HepG2 (cell line): ENCODE results near the gene CES2. TPM values are rescaled to one million over a fixed set of nuclear protein-coding genes. Genes with fewer than 3 reads are reported as not detected.

Experiments used
- ATAC-seq: fragments of 200-7000 bp; cut with Tn5 transposase; 3 replicates; pipeline ENCODE4 v1.9.1; 2020; ENCODE audit warnings: mild to moderate bottlenecking, moderate library complexity
- BruUV-seq: library from RNA; stranded (reverse); fragments of 400-500 nt; replicated peaks from 2 replicates; lab custom pipeline; 2021; lab: Mats Ljungman, UMichigan
- CTCF ChIA-PET: fragments of 300-600 bp; formaldehyde crosslinking; extraction: SDS; loops from one replicate; lab custom pipeline; 2021; ENCODE audit warnings: low total read pairs, inconsistent platforms, low intra/inter-chr PET ratio; lab: Yijun Ruan, JAX
- POLR2A ChIA-PET: fragments of 350-600 bp; sonication (Branson Sonifier 250); formaldehyde crosslinking; loops from one replicate; lab custom pipeline; 2020; ENCODE audit warnings: antibody characterized with exemption, inconsistent platforms; lab: Yijun Ruan, JAX
- DNase-seq: peaks from one replicate; pipeline ENCODE4 v3.0.0-alpha.2; 2015; ENCODE audit warnings: low spot score
- FAIRE-seq: peaks from 3 replicates; lab custom pipeline; 2011; peaks lifted over from hg19 to GRCh38; lab: Jason Lieb, UNC
- H2AFZ ChIP-seq: one replicate; pipeline ENCODE4 v1.6.1; 2011; ENCODE audit warnings: low read length, inconsistent platforms
- H3K27ac ChIP-seq: fragments of 300-600 bp; 3 replicates; pipeline ENCODE4 v1.8.0; 2011; ENCODE audit warnings: mixed run types, mild to moderate bottlenecking, mixed read lengths, low read length, inconsistent platforms; ENCODE audit not compliant: insufficient read depth; ENCODE audit errors: extremely low read length
- H3K27me3 ChIP-seq, 2 experiments: fragments of 200-600 bp in 1 of 2; 2 replicates in 1 of 2; 3 replicates in 1 of 2; pipeline versions ENCODE4 v1.6.0 to v1.8.0; 2011; ENCODE audit warnings: low read length in 2 of 2, mild to moderate bottlenecking in 2 of 2, moderate library complexity in 2 of 2, inconsistent platforms in 1 of 2; ENCODE audit not compliant: insufficient read depth in 2 of 2, control insufficient read depth in 1 of 2
- H3K36me3 ChIP-seq, 2 experiments: fragments of 200-600 bp in 1 of 2; replicated peaks in 1 of 2; 2 replicates in 1 of 2; 3 replicates in 1 of 2; pipeline versions ENCODE4 v1.5.1 to v1.8.0; 2011; ENCODE audit warnings: low read length in 2 of 2, inconsistent platforms in 1 of 2; ENCODE audit not compliant: insufficient read depth in 2 of 2, control insufficient read depth in 1 of 2
- H3K4me1 ChIP-seq: 2 replicates; pipeline ENCODE4 v1.5.1; 2012; ENCODE audit warnings: low read length, inconsistent platforms; ENCODE audit not compliant: insufficient read depth
- H3K4me2 ChIP-seq: 2 replicates; pipeline ENCODE4 v1.6.0; 2011; ENCODE audit warnings: low read depth, low read length, inconsistent platforms
- H3K4me3 ChIP-seq, 3 experiments: fragments of 200-600 bp in 1 of 3; sonication (generic), shearing (Covaris generic) in 1 of 3; replicated peaks in 1 of 3; 2 replicates each; pipeline ENCODE4 v1.5.1; 2011 to 2016; ENCODE audit warnings: low read length in 3 of 3, inconsistent platforms in 2 of 3, low read depth in 2 of 3, mild to moderate bottlenecking in 2 of 3, control low read depth in 1 of 3, mixed read lengths in 1 of 3; ENCODE audit not compliant: insufficient read depth in 1 of 3
- H3K79me2 ChIP-seq: one replicate; pipeline ENCODE4 v1.6.1; 2011; ENCODE audit warnings: low read length, inconsistent platforms; ENCODE audit not compliant: insufficient read depth
- H3K9ac ChIP-seq: 2 replicates; pipeline ENCODE4 v1.6.0; 2011; ENCODE audit warnings: mild to moderate bottlenecking, low read depth, low read length, inconsistent platforms; ENCODE audit not compliant: insufficient read depth
- H3K9me3 ChIP-seq: 2 replicates; pipeline ENCODE4 v1.5.1; 2012; ENCODE audit warnings: mild to moderate bottlenecking, low read length
- H4K20me1 ChIP-seq: 2 replicates; pipeline ENCODE4 v1.6.0; 2011; ENCODE audit warnings: inconsistent platforms, mild to moderate bottlenecking, low read length, moderate library complexity; ENCODE audit not compliant: insufficient read depth
- ZC3H13 ChIP-seq: sonication (generic); formaldehyde crosslinking; IDR thresholded peaks from 2 replicates; pipeline ENCODE4 v1.8.1; 2023; ENCODE audit warnings: mild to moderate bottlenecking, missing genetic modification reagents, moderate library complexity
- ZNF713 ChIP-seq: sonication (generic); formaldehyde crosslinking; IDR thresholded peaks from 2 replicates; pipeline ENCODE4 v1.4.0; 2020; ENCODE audit warnings: mild to moderate bottlenecking, missing genetic modification reagents
- ZNF761 ChIP-seq: sonication (generic); formaldehyde crosslinking; conservative IDR thresholded peaks from 2 replicates; pipeline ENCODE4 v1.4.0; 2020; ENCODE audit warnings: mild to moderate bottlenecking, missing genetic modification reagents
- ZNF766 ChIP-seq: sonication (generic); formaldehyde crosslinking; IDR thresholded peaks from 2 replicates; pipeline ENCODE4 v1.5.0; 2020; ENCODE audit warnings: missing genetic modification reagents, borderline replicate concordance
- ZNF788 ChIP-seq: sonication (generic); formaldehyde crosslinking; IDR thresholded peaks from 2 replicates; pipeline ENCODE4 v1.5.0; 2020; ENCODE audit warnings: mild to moderate bottlenecking, missing genetic modification reagents, borderline replicate concordance
- WGBS: methylation state at CpG from one replicate; pipeline ENCODE4 v1.1.6; 2017; ENCODE audit warnings: low lambda C conversion rate; 5-methylcytosine and 5-hydroxymethylcytosine counted together
- in situ Hi-C: cut with HindIII; loops from 2 replicates; pipeline ENCODE4 v1.10.0; 2017; ENCODE audit warnings: low pct_unique_long_range_greater_than_20kb; ENCODE audit not compliant: extremely low pct_ligation_motif_present
- intact Hi-C: fragments of 100-400 bp; cut with micrococcal nuclease; formaldehyde crosslinking; loops from one replicate; pipeline ENCODE4 v1.10.0; 2022; ENCODE audit not compliant: unreplicated experiment
- polyA plus RNA-seq, 8 experiments: library from polyadenylated mRNA; depleted of rRNA in 3 of 8; stranded (reverse) in 7 of 8; unstranded in 1 of 8; fragments of >200 nt; fragmentation: Illumina TruSeq in 4 of 8; extraction: Trizol in 4 of 8; gene quantifications; 2 replicates each; pipeline versions ENCODE4 v1.2.1 to v1.2.3, GENCODE V29; 2011 to 2016; ENCODE audit warnings: low read depth in 4 of 8, missing spikeins in 1 of 8, mixed read lengths in 1 of 8; ENCODE audit not compliant: insufficient read depth in 1 of 8
- total RNA-seq, 5 experiments: library from RNA; depleted of rRNA; stranded (reverse); fragments of >200 nt; fragmentation: Illumina TruSeq; extraction: Trizol; gene quantifications; 2 replicates each; pipeline ENCODE4 v1.2.3, GENCODE V29; 2016; ENCODE audit warnings: low read depth in 1 of 5
- TF ChIP-seq, protein P1 (sequence below): sonication (generic); formaldehyde crosslinking; IDR thresholded peaks from 2 replicates; pipeline ENCODE4 v1.5.0; 2020; ENCODE audit warnings: mild to moderate bottlenecking, missing genetic modification reagents

CES2 gene
- total and polyA plus RNA-seq, 2 of the 13 experiments (the other 11 are each of a cell fraction or from before 2014, with no cell fraction given), result 50.6 to 63.8 TPM

DNA sequence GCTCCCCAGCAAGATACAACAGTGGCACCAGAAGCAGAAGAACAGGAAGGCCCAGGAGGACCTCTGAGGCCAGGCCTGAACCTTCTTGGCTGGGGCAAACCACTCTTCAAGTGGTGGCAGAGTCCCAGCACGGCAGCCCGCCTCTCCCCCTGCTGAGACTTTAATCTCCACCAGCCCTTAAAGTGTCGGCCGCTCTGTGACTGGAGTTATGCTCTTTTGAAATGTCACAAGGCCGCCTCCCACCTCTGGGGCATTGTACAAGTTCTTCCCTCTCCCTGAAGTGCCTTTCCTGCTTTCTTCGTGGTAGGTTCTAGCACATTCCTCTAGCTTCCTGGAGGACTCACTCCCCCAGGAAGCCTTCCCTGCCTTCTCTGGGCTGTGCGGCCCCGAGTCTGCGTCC, 37.7 kb downstream of the CES2 start (continued):
- TF ChIP-seq, protein P1, sequence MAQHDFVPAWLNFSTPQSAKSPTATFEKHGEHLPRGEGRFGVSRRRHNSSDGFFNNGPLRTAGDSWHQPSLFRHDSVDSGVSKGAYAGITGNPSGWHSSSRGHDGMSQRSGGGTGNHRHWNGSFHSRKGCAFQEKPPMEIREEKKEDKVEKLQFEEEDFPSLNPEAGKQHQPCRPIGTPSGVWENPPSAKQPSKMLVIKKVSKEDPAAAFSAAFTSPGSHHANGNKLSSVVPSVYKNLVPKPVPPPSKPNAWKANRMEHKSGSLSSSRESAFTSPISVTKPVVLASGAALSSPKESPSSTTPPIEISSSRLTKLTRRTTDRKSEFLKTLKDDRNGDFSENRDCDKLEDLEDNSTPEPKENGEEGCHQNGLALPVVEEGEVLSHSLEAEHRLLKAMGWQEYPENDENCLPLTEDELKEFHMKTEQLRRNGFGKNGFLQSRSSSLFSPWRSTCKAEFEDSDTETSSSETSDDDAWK (CRISPR knock-in tag), result no peak
- no peak for TF ChIP-seq ZNF761 (CRISPR knock-in tag)

DNA sequence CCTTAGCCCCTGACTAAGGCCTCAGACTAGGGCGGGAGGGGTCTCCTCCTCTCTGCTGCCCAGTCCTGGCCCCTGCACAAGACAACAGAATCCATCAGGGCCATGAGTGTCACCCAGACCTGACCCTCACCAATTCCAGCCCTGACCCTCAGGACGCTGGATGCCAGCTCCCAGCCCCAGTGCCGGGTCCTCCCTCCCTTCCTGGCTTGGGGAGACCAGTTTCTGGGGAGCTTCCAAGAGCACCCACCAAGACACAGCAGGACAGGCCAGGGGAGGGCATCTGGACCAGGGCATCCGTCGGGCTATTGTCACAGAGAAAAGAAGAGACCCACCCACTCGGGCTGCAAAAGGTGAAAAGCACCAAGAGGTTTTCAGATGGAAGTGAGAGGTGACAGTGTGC, 38.4 kb downstream of the CES2 start:
- Histone ChIP-seq H3K4me1 (peaks cover 51% of the 10 kb centered on the region), H3K9me3 (no peaks in the 10 kb centered on the region), H3K4me2 (no peak overlapping the region), H3K27ac (no peak overlapping the region), H3K79me2 (no peaks in the 10 kb centered on the region), H3K27me3 (peaks cover 0 to 4% of the 10 kb centered on the region in 2 experiments; a peak in 2 of 5 replicates), H3K36me3 (no peaks in the 10 kb centered on the region), H3K9ac (no peak overlapping the region), H3K4me3 (no peak overlapping the region), H2AFZ (no peak overlapping the region), H4K20me1 (no peaks in the 10 kb centered on the region)
- BruUV-seq, result no TSS peak
- intact Hi-C loops (loop anchor here (5.0 kb wide), 1 partner anchor 1764 kb away; the partner anchor contains the start of gene CDH1), in situ Hi-C loops (no loop called here)
- 67% methylated on average over 5 of the region's 6 CpGs for WGBS
- FAIRE-seq (no peak), ATAC-seq (no peak), DNase-seq (no peak)
- POLR2A ChIA-PET, result interaction anchor here (1.3 kb wide), 1 partner anchor 253 kb away, joined by 3 read pairs; no protein-coding TSS in a partner anchor
- CTCF ChIA-PET, result interaction anchor here (1.5 kb wide), 1 partner anchor 20 kb away, joined by 4 read pairs; no protein-coding TSS in a partner anchor
- no peak for TF ChIP-seq ZNF766 (CRISPR knock-in tag)
- TF ChIP-seq ZNF713 (CRISPR knock-in tag), result no peak
- 0 out of 2 replicates have a peak, but pooled peaks have one; percentile 15 for TF ChIP-seq ZC3H13 (CRISPR knock-in tag)
- no peak for TF ChIP-seq ZNF788 (CRISPR knock-in tag)
